Measurements from ENCODE around the gene PRKAR2B.
"Not testable (repeated sequence)": the region's sequence is repeated elsewhere in the genome, so short reads cannot be mapped to it uniquely, and the experiment has no call there.

The PRKAR2B gene

DNA sequence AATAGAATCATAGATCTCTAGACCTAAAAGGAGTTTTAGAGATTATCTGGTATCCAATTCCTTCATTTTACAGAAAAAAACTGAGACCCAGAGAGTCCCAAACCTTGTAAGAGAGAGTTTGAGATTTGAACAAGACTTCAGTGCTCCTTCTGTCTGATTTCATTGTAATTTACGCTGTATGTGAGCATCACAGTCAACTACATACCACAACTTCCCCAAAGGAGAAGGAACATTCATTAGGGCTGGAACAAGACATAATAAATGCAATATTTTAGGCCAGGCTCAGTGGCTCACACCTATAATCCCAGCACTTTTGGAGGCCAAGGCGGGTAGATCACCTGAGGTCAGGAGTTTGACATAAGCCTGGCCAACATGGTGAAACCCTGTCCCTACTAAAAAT is 17.3 kb upstream of the PRKAR2B start:
- DNase-seq (ENCODE audit: low read depth), result no peak

DNA sequence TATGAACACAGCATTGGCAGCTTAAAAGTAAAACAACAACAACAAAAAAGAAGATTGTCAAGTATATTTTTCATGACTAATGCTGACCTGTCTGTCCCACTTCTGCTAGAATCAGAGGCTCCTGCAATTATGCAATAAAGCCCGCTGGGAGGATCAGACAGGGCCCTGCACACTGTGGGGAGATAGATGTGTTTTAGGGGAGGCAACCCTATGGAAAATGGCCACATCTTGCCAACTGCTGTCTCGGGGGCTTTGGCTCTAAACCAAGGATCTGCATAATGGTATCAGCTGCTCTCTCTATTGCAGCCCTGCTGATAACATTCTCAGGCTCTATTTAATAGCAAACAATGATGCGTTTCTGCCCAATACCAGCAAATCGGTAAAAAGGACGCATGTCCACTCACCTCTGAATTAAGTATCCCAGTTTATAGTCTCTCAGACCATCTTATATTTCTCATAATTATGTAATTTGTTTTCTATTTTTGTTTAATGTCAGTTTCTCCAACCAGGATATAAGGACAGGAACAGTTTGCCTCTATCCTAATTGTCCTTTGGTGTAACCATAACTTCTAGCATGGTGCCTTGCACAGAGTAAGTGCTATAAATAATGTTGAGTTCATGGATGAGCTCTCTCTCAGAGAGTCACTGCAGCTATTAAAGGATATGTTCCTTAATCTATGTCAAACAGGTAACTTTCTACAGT is 15.3 kb upstream of the PRKAR2B start:
- no peak for DNase-seq (ENCODE audit: low read depth)

DNA sequence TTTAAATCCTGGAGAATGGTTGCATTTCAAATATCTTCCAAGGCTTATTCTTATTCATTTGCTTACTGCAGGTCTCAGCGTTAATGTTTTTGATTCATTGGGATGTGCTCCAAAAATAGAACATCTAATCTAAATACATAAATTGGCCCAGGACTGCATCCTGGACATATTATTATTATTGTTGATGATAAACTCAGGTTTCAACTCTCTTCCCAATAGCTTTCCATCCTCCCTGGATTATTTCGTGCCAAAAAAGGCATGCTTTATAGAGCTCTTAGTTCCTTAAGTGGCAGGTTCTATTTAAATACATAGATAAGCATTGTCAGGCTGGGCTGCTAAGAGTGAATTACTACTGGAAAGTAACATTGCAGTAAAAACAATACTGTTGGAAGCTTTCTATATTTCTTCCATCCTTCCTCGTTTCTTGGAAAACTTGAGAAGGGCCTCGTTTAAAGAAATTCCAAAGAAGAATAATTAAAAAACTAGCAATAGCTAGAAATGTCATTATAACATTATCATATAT is 14.7 kb upstream of the PRKAR2B start:
- no peak for DNase-seq (ENCODE audit: low read depth)

- no peak for DNase-seq (ENCODE audit: low read depth)
These were observed 12.5 kb upstream of the PRKAR2B start for GRCh38 chr7:107032050-107032449.

GRCh38 chr7:107032720-107033438 is 11.6 kb upstream of the PRKAR2B start:
- DNase-seq (ENCODE audit: low read depth), result no peak

GRCh38 chr7:107034553-107034952 is 10.0 kb upstream of the PRKAR2B start:
- DNase-seq (ENCODE audit: low read depth), result no peak

- no peak for DNase-seq (ENCODE audit: low read depth)
These were observed 9.1 kb upstream of the PRKAR2B start for GRCh38 chr7:107035446-107035845.

DNA sequence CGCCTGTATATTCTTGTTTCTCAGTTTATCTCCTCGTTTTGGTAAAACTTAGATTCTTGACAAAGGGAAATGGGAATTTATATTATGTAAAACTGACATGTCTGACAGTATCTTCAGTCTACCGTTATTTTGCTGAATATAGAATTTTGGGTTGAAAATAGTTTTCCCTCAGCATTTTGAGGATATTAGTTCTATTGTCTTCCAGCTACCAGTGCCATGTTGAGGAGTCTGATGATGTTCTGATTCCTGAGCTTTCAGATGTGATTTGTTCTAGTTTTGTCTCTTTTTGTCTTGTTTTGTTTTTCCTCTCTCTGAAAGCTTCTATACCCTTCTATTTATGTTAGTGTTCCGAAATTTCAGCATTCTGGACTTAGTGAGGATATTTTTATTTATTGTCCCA is 8.0 kb upstream of the PRKAR2B start:
- DNase-seq (ENCODE audit: low read depth), result no peak

- DNase-seq (ENCODE audit: low read depth), result no peak
These were observed 6.5 kb upstream of the PRKAR2B start for GRCh38 chr7:107037717-107038603.

GRCh38 chr7:107039199-107039900 is 5.2 kb upstream of the PRKAR2B start:
- no peak for DNase-seq (ENCODE audit: low read depth)

- DNase-seq (ENCODE audit: low read depth), result no peak
These were observed 3.4 kb upstream of the PRKAR2B start for GRCh38 chr7:107041097-107041496.

- not testable (repeated sequence) for DNase-seq (ENCODE audit: low read depth)
These were observed 2.7 kb upstream of the PRKAR2B start for GRCh38 chr7:107041764-107042163.

- not testable (repeated sequence) for DNase-seq (ENCODE audit: low read depth)
These were observed 2.1 kb upstream of the PRKAR2B start for GRCh38 chr7:107042326-107042910.

GRCh38 chr7:107043491-107043890 is 1.0 kb upstream of the PRKAR2B start:
- no peak for DNase-seq (ENCODE audit: low read depth)

GRCh38 chr7:107043921-107044346 is 571 bp upstream of the PRKAR2B start:
- no peak for DNase-seq (ENCODE audit: low read depth)

DNA sequence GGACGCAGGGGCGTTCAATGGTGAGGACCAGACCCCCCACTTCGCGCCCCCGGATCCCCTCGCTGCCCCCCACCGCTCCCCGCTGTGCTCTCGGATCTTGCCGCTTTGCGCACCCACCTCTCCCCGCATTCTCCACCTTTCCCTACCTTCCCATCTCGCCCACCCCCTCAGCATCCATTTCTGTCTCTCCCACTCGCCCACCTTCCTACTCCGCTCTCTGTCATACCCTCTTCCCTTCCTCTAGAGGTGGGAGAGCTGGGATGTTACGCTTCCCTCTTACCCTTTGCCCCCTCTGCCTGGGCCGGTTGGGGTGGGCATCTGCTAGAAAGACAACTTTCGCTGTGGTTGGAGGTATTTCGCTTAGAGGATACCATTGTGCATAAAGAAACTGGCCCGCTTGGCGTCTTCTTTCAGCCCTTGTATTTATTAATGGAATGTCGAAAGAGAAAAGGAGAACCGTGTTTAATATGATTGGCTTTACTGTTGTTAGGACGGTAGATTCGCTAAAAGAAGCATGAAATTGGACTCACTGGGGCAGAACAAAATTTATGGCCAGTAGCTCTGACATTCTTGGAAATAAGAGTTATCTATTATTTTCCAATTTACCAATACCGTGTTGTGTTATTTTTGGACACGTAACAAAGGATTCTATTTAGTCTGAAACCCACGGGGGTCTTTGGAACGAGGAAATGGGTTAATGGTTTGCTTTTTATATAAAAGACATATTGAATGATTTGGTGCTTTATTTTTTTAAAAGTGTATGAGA is 873 bp downstream of the PRKAR2B start:
- no peak for DNase-seq (ENCODE audit: low read depth)

- no peak for DNase-seq (ENCODE audit: low read depth)
These were observed 1.5 kb downstream of the PRKAR2B start for GRCh38 chr7:107045980-107046379.

GRCh38 chr7:107046491-107047259 is 2.2 kb downstream of the PRKAR2B start:
- no peak for DNase-seq (ENCODE audit: low read depth)

DNA sequence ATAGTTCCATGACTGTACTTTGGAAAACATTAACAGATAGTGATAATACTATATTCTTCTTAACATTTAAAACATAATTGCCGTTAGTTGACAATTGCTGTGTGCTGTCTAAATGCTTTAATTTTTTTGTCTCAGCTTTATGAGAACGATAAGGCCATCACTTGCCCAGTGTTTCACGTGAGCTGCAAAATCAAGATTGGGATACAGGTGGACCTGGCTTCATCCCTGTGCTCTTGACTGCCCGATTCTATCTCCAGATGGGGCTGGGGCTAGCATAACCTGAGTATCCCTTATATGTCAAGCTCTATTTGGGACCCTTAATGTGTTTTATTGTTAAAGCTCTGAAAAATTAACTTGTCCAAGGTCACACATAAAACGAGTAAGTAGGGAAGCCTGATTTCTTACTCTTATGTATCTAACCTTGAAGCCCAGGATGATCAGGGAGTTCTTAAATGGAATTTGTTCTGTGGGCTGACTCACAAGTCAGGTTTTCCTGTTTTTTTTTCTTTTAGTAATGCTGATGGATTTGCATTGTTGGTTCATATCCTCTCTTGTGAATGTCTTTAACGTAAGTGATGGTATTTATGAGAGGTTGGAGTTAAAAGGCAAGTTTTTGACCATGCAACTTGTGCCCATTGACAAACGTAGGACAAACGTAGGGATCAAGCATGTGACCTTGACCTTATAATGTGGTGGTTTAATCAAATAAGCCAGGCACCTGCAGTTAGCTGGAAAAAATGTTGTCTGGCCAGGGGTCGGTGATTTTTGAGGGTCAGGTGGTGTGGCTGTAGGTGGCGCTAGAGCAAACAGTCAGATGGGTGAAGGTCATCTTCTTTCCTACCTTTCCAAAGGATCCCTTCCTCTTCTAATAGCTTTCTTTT is 3.6 kb downstream of the PRKAR2B start:
- no peak for DNase-seq (ENCODE audit: low read depth)
